Smooth muscle cell (in vitro differentiated cells): Measurements from ENCODE around the gene TASOR2. TPM values are rescaled to one million over a fixed set of nuclear protein-coding genes. Genes with fewer than 3 reads are reported as not detected.

ENCODE experiments used
- DNase-seq: peaks from one replicate; lab custom pipeline; 2025; ENCODE audit not compliant: unreplicated experiment; lab: John Stamatoyannopoulos, UW
- H2AFZ ChIP-seq: fragments of 200-600 bp; sonication (generic); 2 replicates; pipeline ENCODE4 v1.6.0; 2016; ENCODE audit warnings: antibody characterized with exemption, low read depth, mild to moderate bottlenecking
- H3F3A ChIP-seq: fragments of 200-600 bp; sonication (generic); 2 replicates; pipeline ENCODE4 v1.6.0; 2017; ENCODE audit warnings: antibody characterized with exemption, low read depth
- H3K27ac ChIP-seq: fragments of 200-600 bp; sonication (generic); 2 replicates; pipeline ENCODE4 v1.5.1; 2016; ENCODE audit warnings: low read depth, mild to moderate bottlenecking
- H3K27me3 ChIP-seq: fragments of 200-600 bp; sonication (generic); 2 replicates; pipeline ENCODE4 v1.6.1; 2016; ENCODE audit warnings: low read depth, mild to moderate bottlenecking
- H3K36me3 ChIP-seq: fragments of 200-600 bp; sonication (generic); 2 replicates; pipeline ENCODE4 v1.5.1; 2016; ENCODE audit warnings: low read depth
- H3K4me1 ChIP-seq: fragments of 200-600 bp; sonication (generic); 2 replicates; pipeline ENCODE4 v1.5.1; 2016; ENCODE audit warnings: low read depth
- H3K4me2 ChIP-seq: fragments of 200-600 bp; sonication (generic); 2 replicates; pipeline ENCODE4 v1.6.0; 2016; ENCODE audit warnings: mild to moderate bottlenecking
- H3K4me3 ChIP-seq: fragments of 200-600 bp; sonication (generic); 2 replicates; pipeline ENCODE4 v1.5.1; 2016; ENCODE audit warnings: mild to moderate bottlenecking
- H3K79me2 ChIP-seq: fragments of 200-600 bp; sonication (generic); 2 replicates; pipeline ENCODE4 v1.6.0; 2016; ENCODE audit warnings: low read depth, mild to moderate bottlenecking
- H3K9ac ChIP-seq: fragments of 200-600 bp; sonication (generic); 2 replicates; pipeline ENCODE4 v1.6.0; 2016; ENCODE audit warnings: low read depth
- H3K9me3 ChIP-seq: fragments of 200-600 bp; sonication (generic); replicated peaks from 2 replicates; pipeline ENCODE4 v1.5.1; 2016; ENCODE audit warnings: low read depth
- H4K20me1 ChIP-seq: fragments of 200-600 bp; sonication (generic); 2 replicates; pipeline ENCODE4 v1.6.0; 2016; ENCODE audit warnings: low read depth
- WGBS: methylation state at CpG from one replicate; pipeline ENCODE4 v1.1.7; 2016; ENCODE audit warnings: low lambda C conversion rate; 5-methylcytosine and 5-hydroxymethylcytosine counted together
- polyA plus RNA-seq: library from polyadenylated mRNA; unstranded; fragments of >200 nt; fragmentation: Nextera tagmentation; extraction: Ambion mirVana; gene quantifications from 2 replicates; pipeline ENCODE4 v1.2.1, GENCODE V29; 2016
- total RNA-seq: library from RNA; depleted of rRNA; stranded (reverse); fragments of >200 nt; gene quantifications from 2 replicates; pipeline ENCODE4 v1.2.3, GENCODE V29; 2014
- TF ChIP-seq, protein P1 (sequence below): fragments of 200-600 bp; sonication (generic); IDR thresholded peaks from 2 replicates; pipeline ENCODE4 v1.5.1; 2017; ENCODE audit warnings: borderline replicate concordance, mild to moderate bottlenecking, antibody characterized with exemption; ENCODE audit not compliant: insufficient read depth, poor library complexity, severe bottlenecking

TASOR2 gene
- total and polyA plus RNA-seq, 2 experiments from 2014 or later: 15.4 to 132 TPM

- H3K36me3 ChIP-seq: no peaks in the 10 kb centered on the region
- H3K27me3 ChIP-seq: no peaks in the 10 kb centered on the region
- H3K9me3 ChIP-seq: no peaks in the 10 kb centered on the region
- H3K27ac ChIP-seq: no peak overlapping the region
- DNase-seq: no peak
- H3K79me2 ChIP-seq: peaks cover 4% of the 10 kb centered on the region
- H3K9ac ChIP-seq: no peak overlapping the region
- no peaks in the 10 kb centered on the region for H3F3A ChIP-seq
- no peaks in the 10 kb centered on the region for H4K20me1 ChIP-seq
- H3K4me3 ChIP-seq: no peak overlapping the region
- no peaks in the 10 kb centered on the region for H3K4me1 ChIP-seq
- H3K4me2 ChIP-seq: no peak overlapping the region
- H2AFZ ChIP-seq: no peak overlapping the region
- 66% methylated on average over 8 of the region's 8 CpGs for WGBS
- TF ChIP-seq, protein P1, sequence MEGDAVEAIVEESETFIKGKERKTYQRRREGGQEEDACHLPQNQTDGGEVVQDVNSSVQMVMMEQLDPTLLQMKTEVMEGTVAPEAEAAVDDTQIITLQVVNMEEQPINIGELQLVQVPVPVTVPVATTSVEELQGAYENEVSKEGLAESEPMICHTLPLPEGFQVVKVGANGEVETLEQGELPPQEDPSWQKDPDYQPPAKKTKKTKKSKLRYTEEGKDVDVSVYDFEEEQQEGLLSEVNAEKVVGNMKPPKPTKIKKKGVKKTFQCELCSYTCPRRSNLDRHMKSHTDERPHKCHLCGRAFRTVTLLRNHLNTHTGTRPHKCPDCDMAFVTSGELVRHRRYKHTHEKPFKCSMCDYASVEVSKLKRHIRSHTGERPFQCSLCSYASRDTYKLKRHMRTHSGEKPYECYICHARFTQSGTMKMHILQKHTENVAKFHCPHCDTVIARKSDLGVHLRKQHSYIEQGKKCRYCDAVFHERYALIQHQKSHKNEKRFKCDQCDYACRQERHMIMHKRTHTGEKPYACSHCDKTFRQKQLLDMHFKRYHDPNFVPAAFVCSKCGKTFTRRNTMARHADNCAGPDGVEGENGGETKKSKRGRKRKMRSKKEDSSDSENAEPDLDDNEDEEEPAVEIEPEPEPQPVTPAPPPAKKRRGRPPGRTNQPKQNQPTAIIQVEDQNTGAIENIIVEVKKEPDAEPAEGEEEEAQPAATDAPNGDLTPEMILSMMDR: no peak
These were observed 13.8 kb upstream of the TASOR2 start for GRCh38 chr10:5670662-5671375.

DNA sequence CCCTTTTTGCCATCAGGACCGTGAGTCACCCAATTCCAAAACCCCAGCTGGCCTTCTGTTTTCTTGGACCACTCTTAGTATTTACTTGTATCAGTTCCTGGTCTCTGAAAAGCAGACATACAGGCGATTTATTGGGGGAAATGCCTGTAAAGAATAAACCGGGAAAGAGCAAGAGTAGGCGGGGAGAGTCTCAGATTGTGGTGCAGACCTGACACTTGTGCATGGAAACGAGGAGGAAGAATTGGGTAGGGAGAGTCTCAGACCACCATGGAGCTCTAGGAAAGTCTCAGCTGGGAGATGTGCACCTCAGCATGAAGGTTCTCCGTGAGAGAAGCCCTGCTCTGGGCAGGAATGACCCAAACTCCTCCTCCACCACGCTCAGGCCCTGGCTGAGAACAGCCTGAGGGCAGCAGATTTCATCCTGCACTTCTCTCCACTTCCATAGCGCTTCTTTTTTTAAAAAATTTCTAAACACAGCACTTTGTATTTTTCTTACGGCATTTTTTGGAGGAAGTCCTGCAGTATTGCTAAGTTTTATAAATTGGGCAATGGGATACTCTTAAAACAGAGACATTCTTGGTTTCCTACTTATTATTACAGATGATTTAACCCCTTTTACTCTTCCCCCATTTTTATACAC, 6.1 kb upstream of the TASOR2 start:
- Histone ChIP-seq H3K4me1 (no peaks in the 10 kb centered on the region), H3K27ac (no peak overlapping the region), H3K9ac (no peak overlapping the region), H3K27me3 (no peaks in the 10 kb centered on the region), H3K4me2 (no peak overlapping the region), H3K36me3 (no peaks in the 10 kb centered on the region), H3K9me3 (no peaks in the 10 kb centered on the region), H3K4me3 (no peak overlapping the region), H4K20me1 (no peaks in the 10 kb centered on the region), H3F3A (no peaks in the 10 kb centered on the region), H3K79me2 (no peaks in the 10 kb centered on the region), H2AFZ (peak overlapping the region; percentile 21)
- DNase-seq: no peak
- WGBS: 53% methylated on average over 9 of the region's 9 CpGs
- TF ChIP-seq, protein P1: no peak

GRCh38 chr10:5679037-5679435, 5.6 kb upstream of the TASOR2 start:
- peak overlapping the region; percentile 53 for H3K27ac ChIP-seq
- no peaks in the 10 kb centered on the region for H3K9me3 ChIP-seq
- no peaks in the 10 kb centered on the region for H3K4me1 ChIP-seq
- H4K20me1 ChIP-seq: no peaks in the 10 kb centered on the region
- H3K9ac ChIP-seq: no peak overlapping the region
- H3K27me3 ChIP-seq: no peaks in the 10 kb centered on the region
- TF ChIP-seq, protein P1: no peak
- 78% methylated on average over 3 of the region's 3 CpGs for WGBS
- no peaks in the 10 kb centered on the region for H3F3A ChIP-seq
- peak overlapping the region; percentile 37 for H3K4me2 ChIP-seq
- H3K4me3 ChIP-seq: no peak overlapping the region
- no peaks in the 10 kb centered on the region for H3K36me3 ChIP-seq
- H3K79me2 ChIP-seq: no peaks in the 10 kb centered on the region
- peak overlapping the region; percentile 21 for H2AFZ ChIP-seq
- no peak for DNase-seq

- no peak overlapping the region for H3K4me3 ChIP-seq
- no peaks in the 10 kb centered on the region for H3K27me3 ChIP-seq
- no peak overlapping the region for H3K9ac ChIP-seq
- H3K27ac ChIP-seq: peak overlapping the region; percentile 53
- H2AFZ ChIP-seq: peak overlapping the region; percentile 53
- H3F3A ChIP-seq: no peaks in the 10 kb centered on the region
- WGBS: 58% methylated on average over 2 of the region's 2 CpGs
- no peaks in the 10 kb centered on the region for H3K4me1 ChIP-seq
- H4K20me1 ChIP-seq: no peaks in the 10 kb centered on the region
- DNase-seq: no peak
- TF ChIP-seq, protein P1: no peak
- peak overlapping the region; percentile 37 for H3K4me2 ChIP-seq
- no peaks in the 10 kb centered on the region for H3K79me2 ChIP-seq
- no peaks in the 10 kb centered on the region for H3K9me3 ChIP-seq
- H3K36me3 ChIP-seq: no peaks in the 10 kb centered on the region
These were observed 5.0 kb upstream of the TASOR2 start for GRCh38 chr10:5679606-5680005.
